SKM-1 treated with dmso at 0.1 percent for 144 hours (cell line): ENCODE results near the gene H6PD.
A peak's percentile ranks its signal among the peaks of the same experiment; 100 is the strongest.

Source experiments
- DNase-seq: peaks from one replicate; lab custom pipeline; 2025; ENCODE audit not compliant: unreplicated experiment; lab: John Stamatoyannopoulos, UW

The H6PD gene

GRCh38 chr1:9234223-9235095 lies at the start of gene H6PD:
TSS of gene H6PD (plus strand) at chr1:9234774. CDS start at chr1:9244935, 10,161 bp downstream.
- DNase-seq: peak; percentile 76

- DNase-seq: no peak
Measured at GRCh38 chr1:9186082-9186859, 48.3 kb upstream of the H6PD start.

GRCh38 chr1:9187004-9187403 lies 47.6 kb upstream of the H6PD start:
- no peak for DNase-seq

- DNase-seq: no peak
Measured at GRCh38 chr1:9190234-9190633, 44.3 kb upstream of the H6PD start.

GRCh38 chr1:9191231-9191630 lies 43.3 kb upstream of the H6PD start:
- DNase-seq: no peak

- DNase-seq: no peak
Measured at GRCh38 chr1:9192578-9193232, 41.9 kb upstream of the H6PD start.

- no peak for DNase-seq
Measured at GRCh38 chr1:9193233-9193625, 41.3 kb upstream of the H6PD start.

- DNase-seq: no peak
Measured at GRCh38 chr1:9194024-9194423, 40.5 kb upstream of the H6PD start.

GRCh38 chr1:9195651-9196050 lies 38.9 kb upstream of the H6PD start:
- DNase-seq: no peak

- DNase-seq: peak; percentile 44
Measured at GRCh38 chr1:9196129-9197040, 38.2 kb upstream of the H6PD start.

- DNase-seq: no peak
Measured at GRCh38 chr1:9197186-9198099, 37.1 kb upstream of the H6PD start.

- DNase-seq: no peak
Measured at GRCh38 chr1:9198538-9199361, 35.8 kb upstream of the H6PD start.

- DNase-seq: no peak
Measured at GRCh38 chr1:9200441-9200840, 34.1 kb upstream of the H6PD start.

GRCh38 chr1:9201401-9202239 lies 33.0 kb upstream of the H6PD start:
- no peak for DNase-seq

- no peak for DNase-seq
Measured at GRCh38 chr1:9202240-9202870, 32.2 kb upstream of the H6PD start.

GRCh38 chr1:9203511-9203982 lies 31.0 kb upstream of the H6PD start:
- DNase-seq: no peak

GRCh38 chr1:9204156-9204720 lies 30.3 kb upstream of the H6PD start:
- DNase-seq: no peak
